ENCODE measurements around the gene ITGB2.

GRCh38 chr21:44943686-44944550 lies 23.2 kb upstream of the ITGB2 start:
- TF ChIP-seq, protein P1, sequence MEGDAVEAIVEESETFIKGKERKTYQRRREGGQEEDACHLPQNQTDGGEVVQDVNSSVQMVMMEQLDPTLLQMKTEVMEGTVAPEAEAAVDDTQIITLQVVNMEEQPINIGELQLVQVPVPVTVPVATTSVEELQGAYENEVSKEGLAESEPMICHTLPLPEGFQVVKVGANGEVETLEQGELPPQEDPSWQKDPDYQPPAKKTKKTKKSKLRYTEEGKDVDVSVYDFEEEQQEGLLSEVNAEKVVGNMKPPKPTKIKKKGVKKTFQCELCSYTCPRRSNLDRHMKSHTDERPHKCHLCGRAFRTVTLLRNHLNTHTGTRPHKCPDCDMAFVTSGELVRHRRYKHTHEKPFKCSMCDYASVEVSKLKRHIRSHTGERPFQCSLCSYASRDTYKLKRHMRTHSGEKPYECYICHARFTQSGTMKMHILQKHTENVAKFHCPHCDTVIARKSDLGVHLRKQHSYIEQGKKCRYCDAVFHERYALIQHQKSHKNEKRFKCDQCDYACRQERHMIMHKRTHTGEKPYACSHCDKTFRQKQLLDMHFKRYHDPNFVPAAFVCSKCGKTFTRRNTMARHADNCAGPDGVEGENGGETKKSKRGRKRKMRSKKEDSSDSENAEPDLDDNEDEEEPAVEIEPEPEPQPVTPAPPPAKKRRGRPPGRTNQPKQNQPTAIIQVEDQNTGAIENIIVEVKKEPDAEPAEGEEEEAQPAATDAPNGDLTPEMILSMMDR (IDR thresholded peaks at IDR 0.05; ENCODE audit: low read depth, low read length, poor library complexity, severe bottlenecking) = no peak
- TF ChIP-seq EZH2phosphoT487 (IDR thresholded peaks at IDR 0.05; ENCODE audit: borderline replicate concordance, low read length) = no peak

All from DOHH2 (cell line).